Bronchial epithelial cell (primary cell): ENCODE results near the gene ZNF511. TPM values are rescaled to one million over a fixed set of nuclear protein-coding genes. Genes with fewer than 3 reads are reported as not detected.
"Not testable (repeated sequence)": the region's sequence is repeated elsewhere in the genome, so short reads cannot be mapped to it uniquely, and the experiment has no call there.

Experiments
- DNase-seq: peaks from one replicate; pipeline ENCODE4 v3.0.0-alpha.2; 2010; ENCODE audit warnings: low read depth
- FAIRE-seq: peaks from 2 replicates; lab custom pipeline; 2011; peaks lifted over from hg19 to GRCh38; lab: Jason Lieb, UNC
- H3K27me3 ChIP-seq: 2 replicates; pipeline ENCODE4 v1.5.1; 2011; ENCODE audit warnings: low read length; ENCODE audit not compliant: control insufficient read depth, insufficient read depth
- H3K36me3 ChIP-seq: 2 replicates; pipeline ENCODE4 v1.5.1; 2011; ENCODE audit warnings: low read length; ENCODE audit not compliant: control insufficient read depth, insufficient read depth
- H3K4me3 ChIP-seq: 2 replicates; pipeline ENCODE4 v1.5.1; 2011; ENCODE audit warnings: mild to moderate bottlenecking, low read depth, low read length, control low read depth
- total RNA-seq: library from RNA; depleted of rRNA; stranded (reverse); fragments of >200 nt; gene quantifications from 2 replicates; pipeline ENCODE4 v1.2.1, GENCODE V29; 2014
- TF ChIP-seq, protein P1 (sequence below): IDR thresholded peaks from 2 replicates; pipeline ENCODE4 v1.5.1; 2011; ENCODE audit warnings: mild to moderate bottlenecking, moderate library complexity, low read length, control low read depth, inconsistent platforms; ENCODE audit not compliant: insufficient read depth, severe bottlenecking

The ZNF511 gene
- total RNA-seq, 1 donor from 2014 or later = 23.2 TPM

DNA sequence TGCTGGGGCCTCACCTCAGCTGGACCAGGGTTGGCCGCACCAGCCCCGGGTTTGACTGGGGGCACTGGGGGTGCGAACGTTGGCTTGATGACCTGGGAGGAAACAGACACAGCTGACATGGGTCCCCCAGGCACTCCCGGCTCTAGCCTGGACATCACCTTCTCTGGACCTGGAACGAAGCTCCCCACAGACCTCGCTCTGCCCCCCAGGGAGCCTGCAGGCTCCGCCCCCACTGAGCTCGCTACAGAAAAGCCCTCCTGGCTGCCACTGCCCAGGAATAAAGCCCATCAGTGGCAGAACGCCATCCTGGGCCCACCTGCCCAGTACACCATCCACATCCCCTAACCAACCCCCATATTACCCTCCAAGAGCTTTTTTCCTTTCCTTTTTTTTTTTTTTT lies 45.0 kb upstream of the ZNF511 start:
- no peaks in the 10 kb centered on the region for H3K27me3 ChIP-seq
- peaks cover 6% of the 10 kb centered on the region for H3K36me3 ChIP-seq
- no peak for FAIRE-seq
- TF ChIP-seq, protein P1, sequence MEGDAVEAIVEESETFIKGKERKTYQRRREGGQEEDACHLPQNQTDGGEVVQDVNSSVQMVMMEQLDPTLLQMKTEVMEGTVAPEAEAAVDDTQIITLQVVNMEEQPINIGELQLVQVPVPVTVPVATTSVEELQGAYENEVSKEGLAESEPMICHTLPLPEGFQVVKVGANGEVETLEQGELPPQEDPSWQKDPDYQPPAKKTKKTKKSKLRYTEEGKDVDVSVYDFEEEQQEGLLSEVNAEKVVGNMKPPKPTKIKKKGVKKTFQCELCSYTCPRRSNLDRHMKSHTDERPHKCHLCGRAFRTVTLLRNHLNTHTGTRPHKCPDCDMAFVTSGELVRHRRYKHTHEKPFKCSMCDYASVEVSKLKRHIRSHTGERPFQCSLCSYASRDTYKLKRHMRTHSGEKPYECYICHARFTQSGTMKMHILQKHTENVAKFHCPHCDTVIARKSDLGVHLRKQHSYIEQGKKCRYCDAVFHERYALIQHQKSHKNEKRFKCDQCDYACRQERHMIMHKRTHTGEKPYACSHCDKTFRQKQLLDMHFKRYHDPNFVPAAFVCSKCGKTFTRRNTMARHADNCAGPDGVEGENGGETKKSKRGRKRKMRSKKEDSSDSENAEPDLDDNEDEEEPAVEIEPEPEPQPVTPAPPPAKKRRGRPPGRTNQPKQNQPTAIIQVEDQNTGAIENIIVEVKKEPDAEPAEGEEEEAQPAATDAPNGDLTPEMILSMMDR = no peak
- no peak for DNase-seq
- H3K4me3 ChIP-seq = no peak overlapping the region

- DNase-seq = no peak
- FAIRE-seq = peak; percentile 62
These were observed 44.3 kb upstream of the ZNF511 start for GRCh38 chr10:133264461-133264860.

DNA sequence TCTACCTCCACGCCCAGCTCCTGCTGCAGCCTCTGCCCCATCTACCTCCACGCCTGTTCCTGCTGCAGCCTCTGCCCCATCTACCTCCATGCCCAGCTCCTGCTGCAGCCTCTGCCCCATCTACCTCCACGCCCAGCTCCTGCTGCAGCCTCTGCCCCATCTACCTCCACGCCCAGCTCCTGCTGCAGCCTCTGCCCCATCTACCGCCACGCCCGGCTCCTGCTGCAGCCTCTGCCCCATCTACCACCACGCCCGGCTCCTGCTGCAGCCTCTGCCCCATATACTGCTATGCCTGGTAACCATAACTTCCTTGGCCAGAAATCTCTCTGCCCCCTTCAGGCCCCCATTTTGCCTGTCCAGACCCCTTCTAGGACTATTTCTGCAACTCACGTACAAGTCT lies 43.7 kb upstream of the ZNF511 start:
- not testable (repeated sequence) for DNase-seq, FAIRE-seq, H3K27me3 ChIP-seq, H3K4me3 ChIP-seq
- peaks cover 13% of the 10 kb centered on the region for H3K36me3 ChIP-seq

More at GRCh38 chr10:133264461-133264860, 44.3 kb upstream of the ZNF511 start:
- TF ChIP-seq, protein P1 = no peak
- Histone ChIP-seq H3K27me3 (no peaks in the 10 kb centered on the region), H3K4me3 (no peak overlapping the region), H3K36me3 (peaks cover 13% of the 10 kb centered on the region)

- TF ChIP-seq, protein P1 = no peak
- H3K36me3 ChIP-seq = peaks cover 17% of the 10 kb centered on the region
- no peak for FAIRE-seq
These were observed 42.5 kb upstream of the ZNF511 start for GRCh38 chr10:133266056-133266795.

GRCh38 chr10:133267293-133267692 lies 41.4 kb upstream of the ZNF511 start:
- DNase-seq (no peak), FAIRE-seq (no peak)
- Histone ChIP-seq H3K36me3 (peaks cover 17% of the 10 kb centered on the region), H3K4me3 (no peak overlapping the region), H3K27me3 (no peaks in the 10 kb centered on the region)
- TF ChIP-seq, protein P1 = no peak

More at GRCh38 chr10:133266056-133266795, 42.5 kb upstream of the ZNF511 start:
- no peak overlapping the region for H3K4me3 ChIP-seq
- no peak for DNase-seq
- no peaks in the 10 kb centered on the region for H3K27me3 ChIP-seq

DNA sequence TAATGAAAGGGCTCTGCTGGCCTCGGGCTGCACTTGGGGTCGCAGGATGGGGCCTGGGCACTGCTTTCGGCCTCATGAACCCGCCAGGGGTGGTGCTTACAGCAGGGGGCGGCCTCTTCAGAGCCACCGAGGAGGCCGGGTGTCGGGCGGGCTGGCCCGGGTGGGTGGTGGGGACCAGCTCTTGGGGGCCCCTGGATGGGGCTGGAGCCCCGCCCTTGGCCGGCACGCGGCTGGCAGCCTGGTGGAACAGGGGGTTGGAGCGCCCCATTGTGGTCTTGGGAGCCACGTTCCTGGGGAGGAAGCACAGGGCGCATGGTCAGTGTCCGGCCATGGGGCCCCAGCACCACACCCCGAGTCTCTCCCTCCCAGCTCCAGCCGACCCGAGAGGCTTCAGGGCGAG lies 40.9 kb upstream of the ZNF511 start:
- TF ChIP-seq, protein P1 = no peak
- Histone ChIP-seq H3K27me3 (no peaks in the 10 kb centered on the region), H3K4me3 (no peak overlapping the region), H3K36me3 (peaks cover 19% of the 10 kb centered on the region)
- no peak for DNase-seq
- no peak for FAIRE-seq
